ENCODE data around the gene SRRM3. TPM values are rescaled to one million over a fixed set of nuclear protein-coding genes. Genes with fewer than 3 reads are reported as not detected.
"Not testable (repeated sequence)": the region's sequence is repeated elsewhere in the genome, so short reads cannot be mapped to it uniquely, and the experiment has no call there.

Gene SRRM3, protein sequence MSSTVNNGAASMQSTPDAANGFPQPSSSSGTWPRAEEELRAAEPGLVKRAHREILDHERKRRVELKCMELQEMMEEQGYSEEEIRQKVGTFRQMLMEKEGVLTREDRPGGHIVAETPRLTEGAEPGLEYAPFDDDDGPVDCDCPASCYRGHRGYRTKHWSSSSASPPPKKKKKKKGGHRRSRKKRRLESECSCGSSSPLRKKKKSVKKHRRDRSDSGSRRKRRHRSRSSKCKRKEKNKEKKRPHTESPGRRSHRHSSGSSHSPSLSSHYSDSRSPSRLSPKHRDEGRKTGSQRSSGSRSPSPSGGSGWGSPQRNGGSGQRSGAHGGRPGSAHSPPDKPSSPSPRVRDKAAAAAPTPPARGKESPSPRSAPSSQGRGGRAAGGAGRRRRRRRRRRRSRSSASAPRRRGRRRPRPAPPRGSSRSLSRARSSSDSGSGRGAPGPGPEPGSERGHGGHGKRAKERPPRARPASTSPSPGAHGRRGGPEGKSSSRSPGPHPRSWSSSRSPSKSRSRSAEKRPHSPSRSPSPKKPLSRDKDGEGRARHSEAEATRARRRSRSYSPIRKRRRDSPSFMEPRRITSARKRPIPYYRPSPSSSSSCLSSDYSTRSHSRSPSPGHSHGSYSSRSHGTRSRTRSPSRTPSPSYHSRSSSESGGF
- total RNA-seq (2014; rRNA removed; shearing (Covaris generic); ENCODE audit: low replicate concordance), result 1.1 and 1.3 TPM in 2 replicates

DNA sequence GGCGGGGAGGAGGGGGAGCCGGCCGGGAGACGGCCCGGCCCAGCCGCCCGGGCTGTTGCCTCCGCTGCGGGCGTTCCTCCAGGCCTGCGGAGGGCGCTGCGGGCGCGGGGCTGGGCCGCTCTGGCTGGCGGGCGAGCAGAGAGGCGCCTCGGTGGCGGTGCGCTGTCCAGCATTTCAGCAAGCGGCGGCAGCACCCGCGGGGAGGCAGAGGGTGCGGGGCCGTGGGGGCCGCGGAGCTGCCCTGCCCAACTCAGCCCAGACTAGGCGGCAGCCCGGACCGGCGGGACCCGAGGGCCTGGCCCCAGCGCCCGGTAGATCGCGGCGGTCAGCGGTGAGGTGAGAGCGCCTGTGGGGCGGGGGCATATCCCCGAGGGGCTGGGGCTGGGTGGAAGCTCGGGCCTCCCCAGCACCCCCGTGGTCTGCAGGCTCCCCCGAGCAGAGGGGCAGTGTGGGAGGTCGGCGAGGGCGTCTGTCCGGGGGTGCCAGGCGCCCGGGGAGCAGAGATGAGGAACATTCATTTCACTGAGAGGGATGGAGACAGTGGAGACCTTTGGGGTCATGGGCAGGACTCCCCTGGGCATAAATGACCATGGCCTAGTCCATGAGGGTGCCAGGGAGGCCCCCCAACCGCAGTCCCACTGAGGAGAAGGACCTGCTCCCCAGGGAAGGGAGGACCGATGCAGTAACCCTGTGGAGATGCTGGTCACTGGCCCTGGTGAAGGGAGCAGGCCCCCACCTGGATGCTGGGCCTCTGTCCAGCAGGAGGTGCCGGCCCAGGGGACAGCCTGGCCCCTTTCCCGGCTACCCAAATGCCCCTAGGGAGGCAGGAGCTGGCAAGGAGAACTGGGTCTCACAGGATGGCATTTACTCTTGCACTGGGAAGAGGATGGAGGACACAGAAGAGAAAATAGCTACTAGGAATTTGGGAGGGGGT, at the start of gene SRRM3:
SRRM3 (plus strand) TSS at position 165 of the 934 bp plus-strand sequence. CDS start 33,171 bp downstream, outside the sequence.
- DNase-seq (ENCODE audit: low read depth), result peak; percentile 63
- in situ Hi-C loops (cut with HindIII; ENCODE audit: low pct_unique_long_range_greater_than_20kb, low sequenced_read_pairs), result no loop called here

DNA sequence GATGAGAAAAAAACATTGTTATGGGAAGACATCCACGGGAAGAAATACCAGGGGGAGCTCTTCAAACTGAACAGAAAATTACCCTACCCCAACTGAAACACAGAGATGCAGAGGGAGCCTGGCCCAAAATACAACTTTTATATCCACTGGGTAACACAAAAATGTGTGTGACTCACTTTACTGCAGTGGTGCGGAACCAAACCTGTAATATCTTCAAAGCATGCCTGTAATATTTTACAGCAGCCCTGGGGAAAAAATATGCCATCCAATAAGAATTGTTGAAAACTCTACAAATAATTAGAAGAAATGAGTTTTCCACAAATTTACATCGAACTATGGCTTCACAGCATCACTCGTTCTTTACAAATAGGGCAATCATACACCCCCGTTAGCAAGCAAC, 49.8 kb upstream of the SRRM3 start:
- no peak for DNase-seq (ENCODE audit: low read depth)
- in situ Hi-C loops (cut with HindIII; ENCODE audit: low pct_unique_long_range_greater_than_20kb, low sequenced_read_pairs), result no loop called here

DNA sequence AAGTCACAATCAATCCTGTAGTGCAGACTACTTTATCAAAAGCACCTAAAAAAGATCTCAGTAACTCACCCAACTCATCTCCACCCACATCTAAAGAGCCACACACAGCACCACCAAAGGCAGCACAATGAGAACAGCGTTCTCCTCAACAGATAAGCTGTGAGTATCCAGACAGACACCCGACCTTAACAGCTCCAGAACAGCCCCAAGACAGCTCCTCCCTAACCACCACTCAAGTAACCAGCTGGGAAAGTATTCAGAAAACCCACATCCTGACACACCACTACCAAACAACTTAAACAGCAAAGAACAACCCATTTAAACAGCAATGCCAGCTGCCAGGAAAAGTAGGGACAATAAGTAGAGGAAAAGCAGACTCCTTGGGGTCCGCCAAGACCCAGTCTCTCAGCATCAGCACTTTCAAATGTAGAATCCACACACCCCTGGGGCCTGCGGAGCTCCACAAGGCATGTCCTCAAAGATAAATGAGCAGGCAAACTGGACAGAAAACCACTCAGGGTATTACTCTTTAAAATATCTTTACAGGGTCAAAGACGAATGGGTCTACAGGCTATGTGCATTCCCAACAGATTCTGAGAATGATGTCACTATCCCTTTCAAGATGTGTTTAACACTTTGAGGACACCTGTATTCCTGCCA, 48.0 kb upstream of the SRRM3 start:
- DNase-seq (ENCODE audit: low read depth); in situ Hi-C loops (cut with HindIII; ENCODE audit: low pct_unique_long_range_greater_than_20kb, low sequenced_read_pairs): not testable (repeated sequence)

DNA sequence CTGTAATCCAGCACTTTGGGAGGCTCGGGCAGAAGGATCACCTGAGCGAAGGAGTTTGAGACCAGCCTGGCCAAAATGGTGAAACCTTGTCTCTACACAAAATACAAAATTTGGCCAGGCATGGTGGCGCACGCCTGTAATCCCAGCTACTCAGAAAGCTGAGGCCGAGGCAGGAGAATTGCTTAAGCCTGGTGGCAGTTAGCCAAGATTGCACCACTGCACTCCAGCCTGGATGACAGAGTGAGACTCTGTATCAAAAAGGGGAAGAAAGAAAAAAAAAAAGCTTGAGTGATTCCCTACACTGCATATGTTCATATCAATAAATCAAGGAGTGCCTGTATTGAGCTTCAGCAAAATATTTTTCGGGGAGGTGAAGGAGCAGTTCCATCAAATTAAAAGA, 45.8 kb upstream of the SRRM3 start:
- in situ Hi-C loops (cut with HindIII; ENCODE audit: low pct_unique_long_range_greater_than_20kb, low sequenced_read_pairs), result no loop called here
- no peak for DNase-seq (ENCODE audit: low read depth)

DNA sequence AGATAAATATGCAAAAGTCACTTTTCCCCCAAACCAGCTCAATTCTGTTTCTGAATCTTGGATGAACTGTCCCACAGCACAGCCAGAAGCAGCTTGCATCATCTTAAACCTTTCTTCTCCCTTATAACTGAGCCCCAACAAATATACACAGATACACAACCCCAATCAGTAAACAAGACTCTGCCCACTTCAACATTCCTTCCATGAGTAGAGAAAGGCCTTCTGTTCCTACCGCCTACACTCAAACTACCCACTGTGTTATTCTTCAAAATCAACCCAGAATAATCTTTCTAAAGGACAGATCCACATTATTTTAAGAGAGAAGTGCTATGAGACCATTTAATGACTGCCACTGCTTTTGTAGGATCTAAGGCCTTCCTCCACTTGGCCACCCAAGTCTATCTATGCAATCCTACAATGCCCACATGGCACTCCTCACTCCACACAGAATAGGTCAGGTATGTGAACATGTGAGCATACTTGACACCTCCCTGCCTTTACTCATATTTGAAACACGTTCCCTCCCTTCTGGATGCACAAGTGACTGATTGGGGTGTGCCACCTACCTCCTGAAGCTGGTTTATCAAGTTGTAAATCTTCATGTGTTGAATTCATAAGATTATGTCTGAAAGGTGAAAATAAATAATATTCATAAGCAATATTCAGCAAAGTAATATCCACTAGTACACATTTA, 44.6 kb upstream of the SRRM3 start:
- in situ Hi-C loops (cut with HindIII; ENCODE audit: low pct_unique_long_range_greater_than_20kb, low sequenced_read_pairs); DNase-seq (ENCODE audit: low read depth): not testable (repeated sequence)

DNA sequence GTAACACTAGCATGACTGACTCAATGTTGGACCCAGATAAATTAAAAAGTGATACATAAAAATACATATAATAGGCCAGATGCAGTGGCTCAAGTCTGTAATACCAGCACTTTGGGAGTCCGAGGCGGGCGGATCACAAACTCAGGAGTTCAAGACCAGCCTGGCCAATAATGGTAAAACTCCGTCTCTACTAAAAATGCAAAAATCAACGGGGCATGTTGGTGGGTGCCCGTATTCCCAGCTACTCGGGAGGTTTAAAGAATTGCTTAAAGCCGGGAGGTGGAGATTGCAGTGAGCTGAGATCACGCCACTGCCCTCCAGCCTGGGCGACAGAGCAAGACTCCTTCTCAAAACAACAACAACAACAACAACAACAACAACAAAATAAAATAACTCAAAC, 43.3 kb upstream of the SRRM3 start:
- DNase-seq (ENCODE audit: low read depth); in situ Hi-C loops (cut with HindIII; ENCODE audit: low pct_unique_long_range_greater_than_20kb, low sequenced_read_pairs): not testable (repeated sequence)

DNA sequence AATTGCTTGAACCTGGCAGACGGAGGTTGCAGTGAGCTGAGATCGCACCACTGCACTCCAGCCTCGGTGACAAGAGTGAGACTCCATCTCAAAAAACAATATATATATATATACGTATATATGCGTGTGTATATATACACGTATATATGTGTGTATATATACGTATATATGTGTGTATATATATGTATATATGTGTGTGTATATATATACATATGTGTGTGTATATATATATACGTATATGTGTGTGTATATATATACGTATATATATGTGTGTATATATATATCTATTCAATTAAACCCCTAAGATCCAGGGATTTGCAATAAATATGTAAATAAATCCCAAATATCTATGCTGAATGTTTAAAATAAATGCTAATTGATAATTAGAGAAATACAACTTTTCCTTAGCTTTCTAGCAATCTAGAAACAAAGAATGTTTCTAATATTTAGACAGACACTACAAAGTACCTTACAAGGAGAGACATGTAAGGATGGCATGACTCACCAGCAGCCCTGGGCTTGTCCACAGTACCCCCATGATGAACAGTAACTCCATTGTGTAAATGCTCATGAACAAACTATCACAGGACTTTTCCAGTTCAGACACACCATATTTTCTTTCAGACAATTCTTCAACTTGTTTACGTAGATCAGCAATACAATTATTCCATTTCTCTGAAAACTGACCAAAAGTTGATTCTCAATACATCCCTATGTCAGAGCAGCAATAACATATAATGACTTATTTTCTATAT, 39.1 kb upstream of the SRRM3 start:
- DNase-seq (ENCODE audit: low read depth); in situ Hi-C loops (cut with HindIII; ENCODE audit: low pct_unique_long_range_greater_than_20kb, low sequenced_read_pairs): not testable (repeated sequence)

DNA sequence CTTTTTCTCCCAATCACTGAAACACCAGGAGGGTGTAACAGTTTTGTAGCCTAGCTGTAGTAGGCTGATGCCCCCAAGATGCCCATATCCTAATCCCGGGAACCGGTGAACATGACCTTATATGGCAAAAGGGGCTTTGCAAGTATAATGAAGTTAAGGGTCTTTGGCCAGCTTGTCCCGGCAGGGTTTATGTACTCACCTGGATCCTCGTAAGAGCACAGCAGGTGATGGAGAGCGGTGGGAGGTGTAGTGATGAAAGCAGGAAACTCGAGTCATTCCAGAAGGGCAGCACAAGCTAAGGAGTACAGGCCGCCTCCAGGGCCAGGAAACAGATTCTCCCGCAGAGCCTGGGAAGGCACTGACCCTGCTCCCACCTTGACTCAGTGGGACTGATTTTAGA, 37.9 kb upstream of the SRRM3 start:
- DNase-seq (ENCODE audit: low read depth); in situ Hi-C loops (cut with HindIII; ENCODE audit: low pct_unique_long_range_greater_than_20kb, low sequenced_read_pairs): not testable (repeated sequence)

DNA sequence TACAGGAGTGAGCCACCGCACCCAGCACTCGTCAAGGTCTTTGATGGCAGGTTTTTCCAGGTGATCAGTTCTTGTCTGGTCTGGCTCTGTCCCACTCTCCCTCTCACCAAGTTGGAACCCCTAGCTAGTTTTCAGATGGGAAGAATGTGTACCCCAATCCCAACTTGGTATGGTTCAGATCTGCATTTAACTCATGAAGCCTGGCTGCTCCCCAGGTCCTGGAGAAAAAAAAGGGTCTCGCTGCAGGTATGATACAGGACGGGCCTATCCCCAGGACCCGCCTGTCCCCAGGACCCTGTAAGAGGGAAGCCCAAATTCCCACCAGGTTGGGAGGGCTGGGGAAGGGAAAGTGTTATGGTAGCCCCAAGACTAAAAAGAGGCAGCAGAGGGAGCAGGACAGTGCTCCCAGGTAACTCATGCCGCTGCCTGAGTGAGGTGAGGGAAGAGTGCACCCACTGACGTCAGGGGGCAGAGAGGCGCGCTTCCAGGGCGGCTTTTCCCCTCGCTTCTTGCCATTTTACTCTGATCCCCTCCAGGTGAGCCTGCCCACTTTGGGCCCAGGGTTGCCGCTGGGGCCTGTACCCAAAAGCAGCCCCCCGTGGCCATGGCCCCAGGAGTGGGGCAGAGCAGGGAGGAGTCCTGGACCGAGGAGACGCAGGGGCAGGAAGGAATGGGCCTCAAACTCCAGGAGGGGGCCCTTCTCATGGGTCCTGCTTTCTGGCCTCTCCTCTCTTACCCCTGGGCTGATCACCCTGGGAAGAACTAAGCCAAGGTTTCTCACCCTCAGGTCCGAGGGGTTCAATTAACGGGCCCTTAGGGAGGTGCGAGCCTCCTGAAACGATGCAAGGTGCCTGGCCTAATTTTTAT, 36.4 kb upstream of the SRRM3 start:
- in situ Hi-C loops (cut with HindIII; ENCODE audit: low pct_unique_long_range_greater_than_20kb, low sequenced_read_pairs), result no loop called here
- no peak for DNase-seq (ENCODE audit: low read depth)

DNA sequence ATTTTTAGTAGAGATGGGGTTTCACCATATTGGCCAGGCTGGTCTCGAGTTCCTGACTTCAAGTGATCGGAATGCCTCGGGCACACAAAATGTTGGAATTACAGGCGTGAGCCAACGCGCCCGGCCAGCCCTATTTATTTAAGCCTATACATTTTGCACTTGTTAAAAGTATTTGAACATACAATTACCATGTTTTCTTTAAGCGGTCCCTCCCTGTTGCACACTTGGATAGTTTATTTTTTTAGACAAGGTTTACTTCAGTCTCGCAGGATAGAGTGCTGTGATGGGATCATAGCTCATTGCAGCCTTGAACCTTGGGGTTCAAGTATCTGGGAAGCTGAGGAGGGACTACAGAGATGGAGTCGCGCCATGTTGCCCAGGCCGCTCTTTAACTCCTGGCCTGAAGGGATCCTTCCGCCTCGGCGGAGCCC, 35.7 kb upstream of the SRRM3 start:
- in situ Hi-C loops (cut with HindIII; ENCODE audit: low pct_unique_long_range_greater_than_20kb, low sequenced_read_pairs), result no loop called here
- no peak for DNase-seq (ENCODE audit: low read depth)

DNA sequence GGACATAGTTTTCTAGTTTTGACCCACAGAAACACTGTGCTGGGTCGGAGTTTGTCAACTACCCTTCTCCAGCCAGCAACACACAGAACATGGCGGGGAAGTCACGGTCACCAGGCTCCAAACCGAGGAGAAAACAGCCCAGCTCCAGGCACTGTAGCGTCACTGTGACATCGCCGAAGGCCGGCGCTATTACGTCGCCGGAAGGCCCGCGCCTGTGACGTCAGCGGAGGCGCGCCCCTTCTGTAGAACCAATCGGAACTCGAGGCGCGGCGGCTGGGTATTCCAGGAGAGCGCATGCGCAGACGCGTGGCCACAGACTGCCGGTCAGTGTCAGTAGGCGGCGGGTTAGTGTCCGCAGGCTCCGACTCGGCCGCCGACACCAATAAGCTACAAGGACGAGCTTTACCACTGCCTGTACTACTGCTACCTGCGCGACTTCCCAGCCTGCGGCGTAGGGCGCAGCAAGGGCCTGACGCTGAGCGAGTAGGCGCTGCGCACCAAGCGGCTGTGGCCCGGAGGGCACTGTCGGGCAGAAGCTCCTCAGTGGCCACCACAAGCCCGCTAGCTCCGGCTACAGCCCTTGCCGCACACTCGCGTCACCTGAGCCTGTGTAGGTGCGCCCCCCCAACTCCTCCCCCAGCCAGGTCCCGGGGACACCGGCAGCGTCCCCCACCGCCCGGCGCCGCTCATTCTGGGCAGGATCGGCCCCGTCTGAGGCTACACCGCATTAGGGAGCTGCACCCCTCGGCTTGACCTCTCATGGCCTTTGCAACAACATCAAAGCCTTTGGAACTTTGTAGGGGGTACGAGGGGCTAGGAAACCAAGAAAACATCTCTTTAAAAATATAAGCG, 35.1 kb upstream of the SRRM3 start:
- in situ Hi-C loops (cut with HindIII; ENCODE audit: low pct_unique_long_range_greater_than_20kb, low sequenced_read_pairs), result no loop called here
- DNase-seq (ENCODE audit: low read depth), result peak; percentile 96

DNA sequence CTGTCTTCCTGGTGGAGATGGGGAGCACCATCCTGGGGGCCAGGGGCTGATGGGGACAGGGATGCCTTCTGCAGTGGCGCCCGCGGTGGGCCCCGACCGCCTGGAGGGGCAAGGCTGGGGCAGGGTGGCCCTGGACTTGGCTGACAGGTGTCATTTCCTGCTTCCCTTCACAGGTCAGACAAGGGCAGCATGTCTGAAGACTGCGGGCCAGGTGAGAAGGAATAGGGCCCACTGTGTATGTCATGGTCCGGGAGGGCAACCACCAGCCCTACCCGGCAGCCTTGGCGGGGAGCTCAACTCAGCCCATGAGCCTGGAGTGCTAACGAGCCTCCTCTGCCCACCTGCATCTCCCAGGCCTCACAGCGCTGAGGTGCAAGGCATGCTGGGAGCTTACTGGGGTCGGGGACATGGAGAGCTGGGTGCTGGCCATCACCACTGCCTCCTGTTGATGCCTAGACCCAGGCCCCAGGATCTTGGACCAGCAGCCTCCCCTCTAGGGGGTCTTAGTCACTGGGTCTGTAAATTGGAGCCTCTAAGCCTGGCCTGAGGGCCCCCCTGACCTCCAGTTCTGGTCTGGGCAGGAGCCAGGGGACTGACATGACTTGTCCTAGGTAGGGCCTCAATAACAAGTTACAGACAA, 28.0 kb upstream of the SRRM3 start:
- no peak for DNase-seq (ENCODE audit: low read depth)
- in situ Hi-C loops (cut with HindIII; ENCODE audit: low pct_unique_long_range_greater_than_20kb, low sequenced_read_pairs), result no loop called here

DNA sequence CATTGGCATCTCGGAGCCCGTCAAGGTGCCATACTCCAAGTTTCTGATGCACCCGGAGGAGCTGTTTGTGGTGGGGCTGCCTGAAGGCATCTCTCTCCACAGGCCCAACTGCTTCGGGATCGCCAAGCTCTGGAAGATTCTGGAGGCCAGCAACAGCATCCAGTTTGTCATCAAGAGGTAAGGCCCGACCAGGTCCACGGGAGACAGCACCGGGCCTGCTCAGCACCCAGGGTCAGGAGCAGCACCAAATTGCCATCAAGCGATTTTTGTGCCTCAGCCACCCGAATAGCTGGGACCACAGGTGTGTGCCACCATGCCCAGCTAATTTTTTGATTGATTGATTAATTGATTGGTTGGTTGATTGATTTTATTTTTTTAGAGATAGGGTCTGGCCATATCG, 24.7 kb upstream of the SRRM3 start:
- DNase-seq (ENCODE audit: low read depth); in situ Hi-C loops (cut with HindIII; ENCODE audit: low pct_unique_long_range_greater_than_20kb, low sequenced_read_pairs): not testable (repeated sequence)

DNA sequence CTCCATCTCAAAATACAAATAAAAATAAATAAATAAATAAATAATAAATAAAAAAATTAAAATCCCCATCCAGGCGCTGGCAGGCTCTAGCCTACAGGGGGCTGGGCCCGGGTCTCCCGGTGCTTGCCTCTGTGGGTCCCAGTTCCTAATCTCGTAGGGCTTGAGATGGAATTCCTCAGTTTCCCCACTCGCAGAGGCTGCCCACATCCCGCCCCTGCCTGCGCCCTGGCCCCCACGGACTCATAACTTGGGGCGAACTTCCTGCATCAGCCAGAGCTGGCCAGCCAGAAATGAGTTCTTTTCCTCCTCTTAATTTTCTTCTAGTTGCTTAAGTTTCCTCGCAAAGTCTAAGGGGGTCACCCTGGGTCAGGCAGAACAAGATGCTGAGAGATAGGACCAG, 22.0 kb upstream of the SRRM3 start:
- DNase-seq (ENCODE audit: low read depth), result no peak
- in situ Hi-C loops (cut with HindIII; ENCODE audit: low pct_unique_long_range_greater_than_20kb, low sequenced_read_pairs), result no loop called here

All from Caki2 (cell line).